SU-DHL-6 (cell line): Measurements from ENCODE around the gene AACS.

Source experiments
- H2AFZ ChIP-seq: fragments of 200-600 bp; sonication (generic); 2 replicates; pipeline ENCODE4 v1.6.1; 2014; ENCODE audit warnings: low read depth, mild to moderate bottlenecking, moderate library complexity, mixed read lengths, antibody characterized with exemption, low read length; ENCODE audit not compliant: severe bottlenecking
- H3F3A ChIP-seq: fragments of 200-600 bp; shearing (Covaris generic); 2 replicates; pipeline ENCODE4 v1.6.0; 2016; ENCODE audit warnings: antibody characterized with exemption, mild to moderate bottlenecking; ENCODE audit not compliant: insufficient read depth
- H3K27ac ChIP-seq: fragments of 200-600 bp; sonication (generic); 2 replicates; pipeline ENCODE4 v1.5.1; 2016; ENCODE audit warnings: low read depth, mild to moderate bottlenecking, low read length, moderate library complexity, mixed read lengths
- H3K27me3 ChIP-seq: fragments of 200-600 bp; sonication (generic), shearing (Covaris generic); 2 replicates; pipeline ENCODE4 v1.6.0; 2014; ENCODE audit warnings: mild to moderate bottlenecking, low read length
- H3K36me3 ChIP-seq: fragments of 200-600 bp; sonication (generic); 2 replicates; pipeline ENCODE4 v1.6.1; 2014; ENCODE audit warnings: mild to moderate bottlenecking, low read length, mixed read lengths
- H3K4me2 ChIP-seq: fragments of 300-600, 200-600 bp; shearing (Covaris generic), sonication (generic); 2 replicates; pipeline ENCODE4 v1.6.0; 2014; ENCODE audit warnings: low read length, low read depth, mild to moderate bottlenecking; ENCODE audit not compliant: poor library complexity, severe bottlenecking
- H3K4me3 ChIP-seq: fragments of 200-600 bp; sonication (generic); 2 replicates; pipeline ENCODE4 v1.5.1; 2014; ENCODE audit warnings: antibody characterized with exemption, low read length, mild to moderate bottlenecking, mixed read lengths; ENCODE audit not compliant: insufficient read depth, poor library complexity, severe bottlenecking
- H3K79me2 ChIP-seq: fragments of 200-600 bp; sonication (generic); 2 replicates; pipeline ENCODE4 v1.6.1; 2014; ENCODE audit warnings: mild to moderate bottlenecking, low read length, moderate library complexity; ENCODE audit not compliant: insufficient read depth
- H3K9ac ChIP-seq: fragments of 200-600 bp; sonication (generic); 2 replicates; pipeline ENCODE4 v1.7.0; 2014; ENCODE audit warnings: mild to moderate bottlenecking, low read length
- H3K9me2 ChIP-seq: fragments of 200-600 bp; sonication (generic); replicated peaks from 2 replicates; pipeline ENCODE4 v1.6.1; 2014; ENCODE audit warnings: low read length; ENCODE audit not compliant: insufficient read depth
- H3K9me3 ChIP-seq: fragments of 200-600 bp; sonication (generic); 2 replicates; pipeline ENCODE4 v1.6.1; 2014; ENCODE audit warnings: low read length, mixed read lengths; ENCODE audit not compliant: insufficient read depth
- H4K20me1 ChIP-seq: fragments of 200-600 bp; sonication (generic); 2 replicates; pipeline ENCODE4 v1.6.1; 2014; ENCODE audit warnings: low read depth, mild to moderate bottlenecking, antibody characterized with exemption, low read length, moderate library complexity, mixed read lengths
- CTCF ChIP-seq: fragments of 200-600 bp; sonication (generic); IDR thresholded peaks from one replicate; pipeline ENCODE4 v1.5.1; 2017; ENCODE audit warnings: antibody characterized with exemption, mild to moderate bottlenecking, low read length, moderate library complexity; ENCODE audit not compliant: insufficient read depth, poor library complexity, severe bottlenecking
- EZH2phosphoT487 ChIP-seq: fragments of 200-600 bp; sonication (generic), shearing (Covaris generic); conservative IDR thresholded peaks from 2 replicates; pipeline ENCODE4 v1.6.1; 2018; ENCODE audit warnings: mild to moderate bottlenecking, antibody characterized with exemption, low read length, moderate library complexity, mixed read lengths

The AACS gene

GRCh38 chr12:125018356-125018755 is 46.9 kb upstream of the AACS start:
- Histone ChIP-seq H3K9me3 (no peaks in the 10 kb centered on the region), H3K4me3 (no peak overlapping the region), H3K9ac (no peak overlapping the region), H2AFZ (no peak overlapping the region), H3K27me3 (no peaks in the 10 kb centered on the region), H3K27ac (no peak overlapping the region), H3K4me2 (no peak overlapping the region), H3K36me3 (peaks cover 17% of the 10 kb centered on the region), H4K20me1 (no peaks in the 10 kb centered on the region), H3F3A (peaks cover 3% of the 10 kb centered on the region; the same call in 1 of the 2 replicates), H3K9me2 (no peaks in the 10 kb centered on the region), H3K79me2 (peaks cover 42% of the 10 kb centered on the region; the same call in 1 of the 2 replicates)
- TF ChIP-seq CTCF, result no peak
- no peak for TF ChIP-seq EZH2phosphoT487

DNA sequence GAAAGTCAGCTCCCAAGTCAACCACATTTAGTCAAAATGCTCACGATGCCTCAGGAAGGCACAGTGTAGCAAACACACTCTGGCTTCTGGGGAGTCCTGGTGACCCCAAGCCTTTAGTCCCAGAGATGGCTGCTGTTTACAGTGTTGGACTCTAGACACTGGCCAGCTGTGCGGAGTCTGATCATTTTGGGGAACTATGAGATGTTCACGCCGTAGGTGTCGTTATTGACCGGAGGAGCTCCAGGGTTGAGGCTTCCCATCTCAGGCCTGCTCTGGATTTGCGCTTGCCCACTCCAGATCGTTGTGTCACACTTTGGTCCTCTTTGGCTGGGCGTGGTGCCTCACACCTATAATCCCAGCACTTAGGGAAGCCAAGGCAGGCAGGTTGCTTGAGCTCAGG is 44.1 kb upstream of the AACS start:
- no peaks in the 10 kb centered on the region for H4K20me1 ChIP-seq
- H3K27ac ChIP-seq, result no peak overlapping the region
- peaks cover 22% of the 10 kb centered on the region for H3K36me3 ChIP-seq
- H3K4me3 ChIP-seq, result no peak overlapping the region
- H3K9me3 ChIP-seq, result no peaks in the 10 kb centered on the region
- peaks cover 3% of the 10 kb centered on the region for H3F3A ChIP-seq
- TF ChIP-seq EZH2phosphoT487 (no peak), CTCF (no peak)
- no peaks in the 10 kb centered on the region for H3K27me3 ChIP-seq
- H3K4me2 ChIP-seq, result no peak overlapping the region
- no peak overlapping the region for H2AFZ ChIP-seq
- H3K9me2 ChIP-seq, result no peaks in the 10 kb centered on the region
- no peak overlapping the region for H3K9ac ChIP-seq
- peaks cover 33% of the 10 kb centered on the region; the same call in 1 of the 2 replicates for H3K79me2 ChIP-seq

- Histone ChIP-seq H2AFZ (no peak overlapping the region), H3K9ac (no peak overlapping the region), H3K27ac (no peak overlapping the region), H4K20me1 (no peaks in the 10 kb centered on the region), H3K4me3 (no peak overlapping the region), H3K27me3 (no peaks in the 10 kb centered on the region), H3K79me2 (peaks cover 33% of the 10 kb centered on the region; the same call in 1 of the 2 replicates), H3K4me2 (no peak overlapping the region), H3K9me2 (no peaks in the 10 kb centered on the region), H3F3A (peaks cover 3% of the 10 kb centered on the region), H3K9me3 (no peaks in the 10 kb centered on the region), H3K36me3 (peaks cover 24% of the 10 kb centered on the region)
- TF ChIP-seq CTCF, result no peak
- no peak for TF ChIP-seq EZH2phosphoT487
Observed at GRCh38 chr12:125021771-125022170, 43.5 kb upstream of the AACS start.
